ENCODE data around the gene NRAS. TPM values are rescaled to one million over a fixed set of nuclear protein-coding genes. Genes with fewer than 3 reads are reported as not detected.
A peak's percentile ranks its signal among the peaks of the same experiment; 100 is the strongest.

The NRAS gene
- total RNA-seq, 2 donors from 2014 or later = 40.6 to 54.8 TPM

DNA sequence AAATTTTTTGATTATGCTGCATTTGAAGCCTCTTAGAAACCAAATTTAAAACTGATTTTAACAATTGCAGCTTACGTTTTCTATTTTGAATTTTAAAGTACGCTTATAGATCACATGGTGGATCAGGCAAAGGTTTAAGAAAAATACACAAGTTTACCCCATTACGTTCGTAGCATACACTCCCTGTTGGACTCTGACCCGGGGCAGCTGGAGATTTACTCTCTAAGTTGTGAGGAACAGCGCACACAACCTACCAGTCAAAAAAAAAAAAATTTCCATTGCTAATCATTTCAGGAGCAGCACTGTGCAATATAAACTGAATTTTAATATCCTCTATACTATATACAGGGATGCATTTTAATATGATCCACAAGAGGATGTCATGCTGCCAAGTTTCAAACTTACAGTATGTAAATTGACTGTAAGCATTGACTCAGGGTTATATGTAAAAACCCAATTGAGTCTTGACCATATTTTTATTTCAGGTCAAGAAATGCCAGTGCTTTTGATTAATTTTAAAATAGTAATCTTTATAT lies 20.8 kb upstream of the NRAS start:
- Histone ChIP-seq H3K4me1 (no peaks in the 10 kb centered on the region), H3K9ac (ENCODE audit: low read depth in 2 of 2, low read length in 2 of 2) (no peak overlapping the region), H3K27ac (no peak overlapping the region), H3K36me3 (peaks cover 19% of the 10 kb centered on the region), H3K9me3 (no peaks in the 10 kb centered on the region), H3K4me3 (no peak overlapping the region), H3K27me3 (no peaks in the 10 kb centered on the region)
- intact Hi-C loops (cut with DNase I) = no loop called here
- peak; percentile 68 for DNase-seq
- TF ChIP-seq, protein P1, sequence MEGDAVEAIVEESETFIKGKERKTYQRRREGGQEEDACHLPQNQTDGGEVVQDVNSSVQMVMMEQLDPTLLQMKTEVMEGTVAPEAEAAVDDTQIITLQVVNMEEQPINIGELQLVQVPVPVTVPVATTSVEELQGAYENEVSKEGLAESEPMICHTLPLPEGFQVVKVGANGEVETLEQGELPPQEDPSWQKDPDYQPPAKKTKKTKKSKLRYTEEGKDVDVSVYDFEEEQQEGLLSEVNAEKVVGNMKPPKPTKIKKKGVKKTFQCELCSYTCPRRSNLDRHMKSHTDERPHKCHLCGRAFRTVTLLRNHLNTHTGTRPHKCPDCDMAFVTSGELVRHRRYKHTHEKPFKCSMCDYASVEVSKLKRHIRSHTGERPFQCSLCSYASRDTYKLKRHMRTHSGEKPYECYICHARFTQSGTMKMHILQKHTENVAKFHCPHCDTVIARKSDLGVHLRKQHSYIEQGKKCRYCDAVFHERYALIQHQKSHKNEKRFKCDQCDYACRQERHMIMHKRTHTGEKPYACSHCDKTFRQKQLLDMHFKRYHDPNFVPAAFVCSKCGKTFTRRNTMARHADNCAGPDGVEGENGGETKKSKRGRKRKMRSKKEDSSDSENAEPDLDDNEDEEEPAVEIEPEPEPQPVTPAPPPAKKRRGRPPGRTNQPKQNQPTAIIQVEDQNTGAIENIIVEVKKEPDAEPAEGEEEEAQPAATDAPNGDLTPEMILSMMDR (IDR thresholded peaks at IDR 0.05) = no peak

DNA sequence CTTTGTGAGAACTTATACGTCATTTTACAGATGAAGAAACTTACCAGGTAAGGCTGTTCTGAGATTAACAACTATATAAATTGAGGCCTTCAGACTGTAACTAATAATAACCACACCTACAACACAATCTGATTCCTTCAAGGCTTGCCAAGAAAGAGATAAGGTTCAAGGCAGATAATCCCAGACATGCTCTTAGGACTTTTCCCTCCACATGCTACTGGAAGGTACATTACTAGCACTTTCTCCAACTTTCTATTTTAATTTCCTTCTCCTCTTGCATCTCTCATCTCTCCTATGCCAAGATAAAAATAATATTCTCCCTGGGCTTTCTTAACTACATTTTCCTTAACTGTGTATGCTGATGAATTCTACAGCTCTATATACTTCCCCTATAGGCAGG lies 18.9 kb upstream of the NRAS start:
- H3K36me3 ChIP-seq = peaks cover 25% of the 10 kb centered on the region
- H3K9me3 ChIP-seq = no peaks in the 10 kb centered on the region
- no peak overlapping the region for H3K9ac ChIP-seq (ENCODE audit: low read depth in 2 of 2, low read length in 2 of 2)
- no peak overlapping the region for H3K4me3 ChIP-seq
- no peaks in the 10 kb centered on the region for H3K4me1 ChIP-seq
- H3K27ac ChIP-seq = no peak overlapping the region
- intact Hi-C loops (cut with DNase I) = no loop called here
- no peaks in the 10 kb centered on the region for H3K27me3 ChIP-seq
- TF ChIP-seq, protein P1 (IDR thresholded peaks at IDR 0.05) = no peak
- no peak for DNase-seq

DNA sequence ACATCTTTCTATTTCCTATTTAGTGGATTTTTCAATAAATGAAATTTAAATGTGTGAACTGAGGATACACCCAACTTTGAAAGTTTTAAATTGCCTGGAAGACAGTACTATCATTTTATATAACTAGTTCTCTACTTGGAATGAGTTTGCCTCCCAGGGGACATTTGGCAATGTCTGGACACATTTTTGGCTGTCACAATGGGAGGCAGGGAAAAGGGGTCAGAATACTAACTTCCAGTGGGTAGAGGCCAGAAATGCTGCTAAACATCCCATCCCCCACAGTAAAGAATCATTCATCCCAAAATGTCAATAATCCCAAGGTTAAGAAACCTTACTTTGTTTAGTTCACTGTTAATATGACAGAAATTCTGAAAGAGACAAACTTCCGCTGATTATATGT lies 13.2 kb upstream of the NRAS start:
- Histone ChIP-seq H3K27me3 (no peaks in the 10 kb centered on the region), H3K9me3 (no peaks in the 10 kb centered on the region), H3K4me1 (no peaks in the 10 kb centered on the region), H3K9ac (ENCODE audit: low read depth in 2 of 2, low read length in 2 of 2) (no peak overlapping the region), H3K4me3 (no peak overlapping the region), H3K36me3 (peaks cover 28% of the 10 kb centered on the region), H3K27ac (no peak overlapping the region)
- intact Hi-C loops (cut with DNase I) = no loop called here
- TF ChIP-seq, protein P1 (IDR thresholded peaks at IDR 0.05) = no peak
- DNase-seq = no peak

DNA sequence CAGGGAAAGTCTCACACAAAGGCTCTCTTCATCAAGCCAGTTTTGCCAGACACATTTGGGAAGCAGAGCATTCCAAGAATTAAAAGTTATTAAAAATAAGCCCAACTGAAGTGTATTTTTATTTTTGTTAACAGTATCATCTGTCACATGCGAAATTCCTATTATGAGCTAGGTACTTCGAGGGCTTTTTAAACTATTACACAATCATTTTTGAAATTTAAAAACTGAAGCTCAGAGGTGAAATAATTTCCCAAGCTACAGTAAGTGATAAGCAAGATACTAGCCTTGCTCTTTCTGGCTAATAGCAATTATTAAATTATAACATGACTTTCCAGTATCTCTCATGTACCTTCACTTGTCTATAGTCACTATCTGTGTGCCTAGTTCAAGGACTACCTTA lies 12.0 kb upstream of the NRAS start:
- TF ChIP-seq, protein P1 (IDR thresholded peaks at IDR 0.05) = no peak
- intact Hi-C loops (cut with DNase I) = no loop called here
- no peaks in the 10 kb centered on the region for H3K27me3 ChIP-seq
- no peak for DNase-seq
- H3K4me1 ChIP-seq = no peaks in the 10 kb centered on the region
- no peak overlapping the region for H3K27ac ChIP-seq
- H3K36me3 ChIP-seq = peaks cover 21% of the 10 kb centered on the region
- no peaks in the 10 kb centered on the region for H3K9me3 ChIP-seq
- H3K9ac ChIP-seq (ENCODE audit: low read depth in 2 of 2, low read length in 2 of 2) = no peak overlapping the region
- no peak overlapping the region for H3K4me3 ChIP-seq

DNA sequence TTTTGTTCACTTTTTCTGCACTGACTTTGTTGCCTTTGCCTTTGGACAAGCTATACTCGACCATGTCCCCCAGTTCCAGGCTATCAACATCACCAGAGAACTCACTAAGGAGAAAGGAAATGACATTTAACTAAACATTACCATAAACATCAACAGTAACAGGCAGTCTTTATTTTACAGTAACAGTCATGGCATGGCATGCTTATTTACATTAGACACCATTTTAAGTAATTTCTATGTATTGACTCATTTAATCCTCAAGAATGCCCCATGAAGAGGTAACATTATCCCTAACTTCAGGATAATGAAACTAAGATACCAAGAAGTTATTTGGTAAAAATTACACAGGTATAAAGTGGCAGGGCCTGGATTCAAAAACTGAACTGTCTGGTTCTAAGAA lies 8.7 kb upstream of the NRAS start:
- intact Hi-C loops (cut with DNase I) = no loop called here
- Histone ChIP-seq H3K4me1 (no peaks in the 10 kb centered on the region), H3K27ac (no peak overlapping the region), H3K4me3 (no peak overlapping the region), H3K27me3 (no peaks in the 10 kb centered on the region), H3K9ac (ENCODE audit: low read depth in 2 of 2, low read length in 2 of 2) (no peak overlapping the region), H3K9me3 (no peaks in the 10 kb centered on the region), H3K36me3 (peaks cover 12% of the 10 kb centered on the region)
- TF ChIP-seq, protein P1 (IDR thresholded peaks at IDR 0.05) = no peak
- no peak for DNase-seq

Measured in colonic mucosa (tissue), 4 donors.